ENCODE data around the gene DBN1. TPM values are rescaled to one million over a fixed set of nuclear protein-coding genes. Genes with fewer than 3 reads are reported as not detected.

Gene DBN1
- total and polyA plus RNA-seq, 12 donors, result 5.1 to 47.1 (median 12.6) TPM

GRCh38 chr5:177478711-177479646 lies 5.5 kb upstream of the DBN1 start:
- no peaks in the 10 kb centered on the region for H3K27me3 ChIP-seq
- intact Hi-C loops (cut with DNase I), result no loop called here
- no peak for TF ChIP-seq POLR2A (IDR thresholded peaks at IDR 0.05)
- TF ChIP-seq CTCF (IDR thresholded peaks at IDR 0.05), result no peak
- H3K4me1 ChIP-seq (replicated peaks in 1 of 2), result peaks cover 0 to 17% of the 10 kb centered on the region in 2 donors
- H3K4me3 ChIP-seq, result no peak overlapping the region
- 24 to 33% (median 30%) methylated on average over 15 to 18 of the region's 18 CpGs for WGBS, 4 donors
- H3K9me3 ChIP-seq (replicated peaks in 1 of 3), result no peaks in the 10 kb centered on the region
- peaks cover 0 to 2% of the 10 kb centered on the region in 2 donors for H3K36me3 ChIP-seq (replicated peaks in 1 of 2)
- DNase-seq, result peak in 6 of 7 donors; percentile 85 to 94 (median 88)
- H3K27ac ChIP-seq, result peak overlapping the region in 2 of 5 donors; percentile 56 to 64

- Histone ChIP-seq H3K4me1 (replicated peaks in 1 of 2) (peaks cover 0 to 17% of the 10 kb centered on the region in 2 donors), H3K27me3 (no peaks in the 10 kb centered on the region), H3K27ac (peak overlapping the region in 1 of 5 donors; percentile 13), H3K9me3 (replicated peaks in 1 of 3) (no peaks in the 10 kb centered on the region), H3K36me3 (replicated peaks in 1 of 2) (no peaks in the 10 kb centered on the region), H3K4me3 (no peak overlapping the region)
- intact Hi-C loops (cut with DNase I), result no loop called here
- TF ChIP-seq POLR2A (IDR thresholded peaks at IDR 0.05), result no peak
- no peak for TF ChIP-seq CTCF (IDR thresholded peaks at IDR 0.05)
- no peak for DNase-seq
- WGBS, 4 donors, result 88 to 95% (median 93%) methylated on average over 9 to 13 of the region's 13 CpGs
These were observed 4.5 kb upstream of the DBN1 start for GRCh38 chr5:177477701-177478477.

GRCh38 chr5:177476531-177477233 lies 3.2 kb upstream of the DBN1 start:
- H3K4me3 ChIP-seq, result no peak overlapping the region
- H3K27me3 ChIP-seq, result peaks cover 10% of the 10 kb centered on the region
- no peaks in the 10 kb centered on the region for H3K9me3 ChIP-seq (replicated peaks in 1 of 3)
- TF ChIP-seq POLR2A (IDR thresholded peaks at IDR 0.05) (no peak), CTCF (IDR thresholded peaks at IDR 0.05) (no peak)
- H3K27ac ChIP-seq, result no peak overlapping the region
- intact Hi-C loops (cut with DNase I), result no loop called here
- H3K36me3 ChIP-seq (replicated peaks in 1 of 2), result no peaks in the 10 kb centered on the region
- H3K4me1 ChIP-seq (replicated peaks in 1 of 2), result peaks cover 7 to 28% of the 10 kb centered on the region in 2 donors
- peak in 4 of 7 donors; percentile 36 to 75 (median 52) for DNase-seq
- WGBS, 4 donors, result 74 to 86% (median 85%) methylated on average over 16 to 18 of the region's 18 CpGs

Measured in adrenal gland (tissue), 12 donors.